Right lobe of liver (tissue), 4 donors: ENCODE measurements around the gene CA9.

Experiments used
- POLR2A ChIP-seq: fragments of 450-650 bp; IDR thresholded peaks from one replicate; pipeline ENCODE4 v1.6.1; 2017; ENCODE audit warnings: antibody characterized with exemption, mild to moderate bottlenecking
- TF ChIP-seq, protein P1 (sequence below), 4 donors: fragments of 200-600 bp in 3 of 4; fragments of 450-650 bp in 1 of 4; IDR thresholded peaks; one replicate each; pipeline versions ENCODE4 v1.5.1 to v1.8.0; 2016 to 2022; ENCODE audit warnings: antibody characterized with exemption in 4 of 4, mild to moderate bottlenecking in 2 of 4
- donor health status: DM: no; HTN: no; CAD: no.
- donor health status: DM: no; HTN: no; CAD: no.
- donor health status: DM: no; HTN: yes; CAD: no.

DNA sequence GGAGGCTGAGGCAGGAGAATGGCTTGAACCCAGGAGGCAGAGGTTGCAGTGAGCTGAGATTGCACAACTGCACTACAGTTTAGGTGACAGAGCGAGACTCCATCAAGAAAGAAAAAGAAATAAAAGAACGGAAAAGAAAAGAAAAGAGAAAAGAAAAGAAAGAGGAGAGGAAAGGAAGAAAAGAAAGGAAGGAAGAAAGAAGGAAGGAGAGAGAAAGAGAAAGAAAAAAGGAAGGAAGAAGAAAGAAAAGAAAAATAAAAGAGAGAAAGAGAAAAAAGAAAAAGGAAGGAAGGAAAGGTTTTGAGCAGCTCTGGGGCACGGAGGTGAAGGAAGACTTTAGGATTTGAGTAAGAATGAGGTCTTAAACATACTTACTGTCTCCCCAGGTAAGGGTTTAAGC is 39.9 kb downstream of the CA9 start:
- TF ChIP-seq, protein P1, sequence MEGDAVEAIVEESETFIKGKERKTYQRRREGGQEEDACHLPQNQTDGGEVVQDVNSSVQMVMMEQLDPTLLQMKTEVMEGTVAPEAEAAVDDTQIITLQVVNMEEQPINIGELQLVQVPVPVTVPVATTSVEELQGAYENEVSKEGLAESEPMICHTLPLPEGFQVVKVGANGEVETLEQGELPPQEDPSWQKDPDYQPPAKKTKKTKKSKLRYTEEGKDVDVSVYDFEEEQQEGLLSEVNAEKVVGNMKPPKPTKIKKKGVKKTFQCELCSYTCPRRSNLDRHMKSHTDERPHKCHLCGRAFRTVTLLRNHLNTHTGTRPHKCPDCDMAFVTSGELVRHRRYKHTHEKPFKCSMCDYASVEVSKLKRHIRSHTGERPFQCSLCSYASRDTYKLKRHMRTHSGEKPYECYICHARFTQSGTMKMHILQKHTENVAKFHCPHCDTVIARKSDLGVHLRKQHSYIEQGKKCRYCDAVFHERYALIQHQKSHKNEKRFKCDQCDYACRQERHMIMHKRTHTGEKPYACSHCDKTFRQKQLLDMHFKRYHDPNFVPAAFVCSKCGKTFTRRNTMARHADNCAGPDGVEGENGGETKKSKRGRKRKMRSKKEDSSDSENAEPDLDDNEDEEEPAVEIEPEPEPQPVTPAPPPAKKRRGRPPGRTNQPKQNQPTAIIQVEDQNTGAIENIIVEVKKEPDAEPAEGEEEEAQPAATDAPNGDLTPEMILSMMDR (IDR thresholded peaks at IDR 0.05): no peak
- TF ChIP-seq POLR2A: no peak
